OCI-LY3 (cell line): ENCODE data around the gene CYP24A1.

Source experiments
- H2AFZ ChIP-seq: fragments of 200-600, 300-600 bp; shearing (Covaris generic); 2 replicates; pipeline ENCODE4 v1.6.0; 2014; ENCODE audit warnings: antibody characterized with exemption, low read depth, low read length
- H3K27ac ChIP-seq: fragments of 200-600, 300-600 bp; sonication (generic); 2 replicates; pipeline ENCODE4 v1.5.1; 2014; ENCODE audit warnings: mild to moderate bottlenecking, low read length, moderate library complexity, mixed read lengths
- H3K27me3 ChIP-seq: fragments of 200-600, 300-600 bp; sonication (generic); 2 replicates; pipeline ENCODE4 v1.6.1; 2014; ENCODE audit warnings: low read depth, low read length, mixed read lengths
- H3K36me3 ChIP-seq: fragments of 200-600, 300-600 bp; sonication (generic); replicated peaks from 2 replicates; pipeline ENCODE3; 2014; ENCODE audit warnings: low read depth, low read length, mixed read lengths
- H3K4me1 ChIP-seq: fragments of 300-600, 200-600 bp; sonication (generic); 2 replicates; pipeline ENCODE4 v1.6.1; 2014; ENCODE audit warnings: low read length, mixed read lengths
- H3K4me2 ChIP-seq: fragments of 200-600, 300-600 bp; sonication (generic); 2 replicates; pipeline ENCODE4 v1.6.1; 2014; ENCODE audit warnings: low read length, mixed read lengths
- H3K4me3 ChIP-seq: fragments of 300-600, 200-600 bp; sonication (generic); 2 replicates; pipeline ENCODE4 v1.5.1; 2014; ENCODE audit warnings: antibody characterized with exemption, mild to moderate bottlenecking, low read length, moderate library complexity
- H3K79me2 ChIP-seq: fragments of 300-600, 200-600 bp; shearing (Covaris generic); 2 replicates; pipeline ENCODE4 v1.6.1; 2014; ENCODE audit warnings: mild to moderate bottlenecking, low read length, mixed read lengths
- H3K9ac ChIP-seq: fragments of 300-600, 200-600 bp; shearing (Covaris generic); 2 replicates; pipeline ENCODE4 v1.6.0; 2014; ENCODE audit warnings: mild to moderate bottlenecking, low read length, moderate library complexity
- H3K9me3 ChIP-seq: fragments of 200-600, 300-600 bp; shearing (Covaris generic); 2 replicates; pipeline ENCODE4 v1.6.1; 2014; ENCODE audit warnings: low read length, mixed read lengths; ENCODE audit not compliant: insufficient read depth
- H4K20me1 ChIP-seq: fragments of 200-600, 300-600 bp; sonication (generic); 2 replicates; pipeline ENCODE4 v1.6.1; 2016; ENCODE audit warnings: low read length, mixed read lengths; ENCODE audit not compliant: insufficient read depth
- CTCF ChIP-seq: fragments of 200-600, 300-600 bp; sonication (generic); IDR thresholded peaks from 2 replicates; pipeline ENCODE4 v1.5.1; 2014; ENCODE audit warnings: antibody characterized with exemption, low read length, low read depth
- EZH2phosphoT487 ChIP-seq: fragments of 200-600 bp; shearing (Covaris generic); IDR thresholded peaks from 2 replicates; pipeline ENCODE4 v1.6.1; 2018; ENCODE audit warnings: antibody characterized with exemption, mixed run types, low read depth

Gene CYP24A1

GRCh38 chr20:54116550-54117235, 57.1 kb downstream of the CYP24A1 start:
- Histone ChIP-seq H3K27ac (no peak overlapping the region), H3K9me3 (peaks cover under 1% of the 10 kb centered on the region; the same call in 1 of the 2 replicates), H3K4me3 (no peak overlapping the region), H4K20me1 (no peaks in the 10 kb centered on the region), H3K79me2 (no peaks in the 10 kb centered on the region), H3K9ac (no peak overlapping the region), H3K27me3 (no peaks in the 10 kb centered on the region), H3K4me1 (peaks cover 9% of the 10 kb centered on the region), H3K4me2 (no peak overlapping the region), H3K36me3 (no peaks in the 10 kb centered on the region), H2AFZ (no peak overlapping the region)
- no peak for TF ChIP-seq EZH2phosphoT487
- no peak for TF ChIP-seq CTCF

- Histone ChIP-seq H3K36me3 (no peaks in the 10 kb centered on the region), H3K79me2 (no peaks in the 10 kb centered on the region), H3K9ac (no peak overlapping the region), H4K20me1 (no peaks in the 10 kb centered on the region), H3K4me1 (peaks cover 5% of the 10 kb centered on the region; the same call in 1 of the 2 replicates), H3K4me2 (no peak overlapping the region), H2AFZ (no peak overlapping the region), H3K27ac (no peak overlapping the region), H3K4me3 (no peak overlapping the region), H3K9me3 (peaks cover 3% of the 10 kb centered on the region; the same call in 1 of the 2 replicates), H3K27me3 (no peaks in the 10 kb centered on the region)
- TF ChIP-seq EZH2phosphoT487 (no peak), CTCF (no peak)
These were observed 58.5 kb downstream of the CYP24A1 start for GRCh38 chr20:54115172-54115854.

- H3K27me3 ChIP-seq: no peaks in the 10 kb centered on the region
These were observed 59.7 kb downstream of the CYP24A1 start for GRCh38 chr20:54114109-54114508.

More at GRCh38 chr20:54114109-54114508, 59.7 kb downstream of the CYP24A1 start:
- Histone ChIP-seq H3K9ac (no peak overlapping the region), H4K20me1 (no peaks in the 10 kb centered on the region), H2AFZ (no peak overlapping the region), H3K4me2 (no peak overlapping the region), H3K36me3 (no peaks in the 10 kb centered on the region), H3K9me3 (peaks cover 3% of the 10 kb centered on the region; the same call in 1 of the 2 replicates), H3K4me1 (peaks cover 5% of the 10 kb centered on the region; the same call in 1 of the 2 replicates), H3K27ac (no peak overlapping the region), H3K4me3 (no peak overlapping the region), H3K79me2 (no peaks in the 10 kb centered on the region)
- no peak for TF ChIP-seq CTCF
- TF ChIP-seq EZH2phosphoT487: no peak
